B cell (primary cell): ENCODE data around the gene DISP3. TPM values are rescaled to one million over a fixed set of nuclear protein-coding genes. Genes with fewer than 3 reads are reported as not detected.

Source experiments
- ATAC-seq: fragments of 200-7000 bp; cut with Tn5 transposase; one replicate; pipeline ENCODE4 v1.10.0; 2021; ENCODE audit warnings: low read depth, mild to moderate bottlenecking, moderate number of reproducible peaks, moderate library complexity
- CTCF ChIA-PET: fragments of 350-600 bp; sonication (Branson Sonifier 250); formaldehyde crosslinking; loops from one replicate; lab custom pipeline; 2021; ENCODE audit warnings: antibody characterized with exemption, inconsistent platforms; lab: Charles Lee
- POLR2A ChIA-PET: fragments of 350-600 bp; sonication (Branson Sonifier 250); formaldehyde crosslinking; loops from one replicate; lab custom pipeline; 2021; ENCODE audit warnings: antibody characterized with exemption; lab: Charles Lee
- DNase-seq: peaks from one replicate; pipeline ENCODE4 v3.0.0; 2013
- H2AFZ ChIP-seq: 2 replicates; pipeline ENCODE4 v1.6.1; 2012; ENCODE audit warnings: mild to moderate bottlenecking, low read depth, low read length; ENCODE audit not compliant: insufficient read depth, poor library complexity, severe bottlenecking
- H3K27ac ChIP-seq, 2 donors: 1 replicate in 1 of 2; 2 replicates in 1 of 2; pipeline ENCODE4 v1.5.1; 2012 to 2013; ENCODE audit warnings: low read length in 2 of 2, mild to moderate bottlenecking in 2 of 2, moderate library complexity in 1 of 2
- H3K27me3 ChIP-seq, 4 experiments: fragments of 200-600 bp in 1 of 4; sonication (generic) in 1 of 4; replicated peaks in 1 of 4; 1 replicate in 2 of 4; 2 replicates in 2 of 4; pipeline versions ENCODE4 v1.6.1 to v1.7.0; 2013 to 2016; ENCODE audit warnings: low read length in 3 of 4, mild to moderate bottlenecking in 2 of 4, mixed read lengths in 1 of 4, moderate library complexity in 1 of 4; ENCODE audit not compliant: insufficient read depth in 4 of 4, control insufficient read depth in 3 of 4; ENCODE audit errors: control extremely low read depth in 1 of 4
- H3K36me3 ChIP-seq, 2 experiments: replicated peaks in 1 of 2; 1 replicate in 1 of 2; 2 replicates in 1 of 2; pipeline versions ENCODE4 v1.6.1 to v1.7.1; 2013; ENCODE audit warnings: low read length in 1 of 2; ENCODE audit not compliant: insufficient read depth in 2 of 2, control insufficient read depth in 1 of 2; ENCODE audit errors: control extremely low read depth in 1 of 2, extremely low read depth in 1 of 2
- H3K4me1 ChIP-seq, 2 donors: fragments of 200-600 bp in 1 of 2; sonication (generic) in 1 of 2; 1 replicate in 1 of 2; 2 replicates in 1 of 2; pipeline versions ENCODE4 v1.5.1 to v1.6.1; 2013 to 2017; ENCODE audit warnings: low read length in 2 of 2; ENCODE audit not compliant: control insufficient read depth in 2 of 2, insufficient read depth in 2 of 2
- H3K4me2 ChIP-seq: replicated peaks from 2 replicates; pipeline ENCODE3; 2012; ENCODE audit warnings: mild to moderate bottlenecking, low read depth, low read length; ENCODE audit not compliant: poor library complexity, severe bottlenecking
- H3K4me3 ChIP-seq, 5 experiments: fragments of 200-600 bp in 1 of 5; sonication (generic) in 1 of 5; 1 replicate in 3 of 5; 2 replicates in 2 of 5; pipeline versions ENCODE4 v1.5.1 to v1.7.0; 2011 to 2016; ENCODE audit warnings: low read length in 4 of 5, mild to moderate bottlenecking in 4 of 5, low read depth in 2 of 5, control low read depth in 1 of 5, moderate library complexity in 1 of 5; ENCODE audit not compliant: insufficient read depth in 1 of 5; ENCODE audit errors: control extremely low read depth in 1 of 5, extremely low read depth in 1 of 5
- H3K79me2 ChIP-seq: fragments of 200-600 bp; sonication (generic); one replicate; pipeline ENCODE4 v1.6.0; 2016; ENCODE audit warnings: low read length; ENCODE audit not compliant: control insufficient read depth, insufficient read depth
- H3K9ac ChIP-seq: fragments of 200-600 bp; sonication (generic); 2 replicates; pipeline ENCODE4 v1.6.1; 2017; ENCODE audit warnings: mild to moderate bottlenecking, low read length, moderate library complexity
- H3K9me3 ChIP-seq, 3 donors: one replicate each; pipeline versions ENCODE4 v1.6.1 to v1.7.1; 2013; ENCODE audit warnings: low read length in 2 of 3; ENCODE audit not compliant: control insufficient read depth in 2 of 3, insufficient read depth in 1 of 3; ENCODE audit errors: control extremely low read depth in 1 of 3
- H4K20me1 ChIP-seq: 2 replicates; pipeline ENCODE4 v1.6.0; 2012; ENCODE audit warnings: mild to moderate bottlenecking, low read length; ENCODE audit not compliant: insufficient read depth, control insufficient read depth, poor library complexity, severe bottlenecking
- H3K27ac Mint-ChIP-seq: one replicate; pipeline ENCODE4 v1.8.0; 2021; ENCODE audit warnings: mixed read lengths
- H3K27me3 Mint-ChIP-seq: one replicate; pipeline ENCODE4 v1.8.0; 2021; ENCODE audit warnings: mixed read lengths
- H3K4me1 Mint-ChIP-seq: one replicate; pipeline ENCODE4 v1.8.0; 2021; ENCODE audit warnings: mixed read lengths
- H3K4me3 Mint-ChIP-seq: one replicate; pipeline ENCODE4 v1.8.0; 2021; ENCODE audit warnings: mixed read lengths
- H3K9me3 Mint-ChIP-seq: one replicate; pipeline ENCODE4 v1.8.0; 2022; ENCODE audit warnings: mixed read lengths; ENCODE audit not compliant: insufficient read depth
- EZH2 ChIP-seq: IDR thresholded peaks from 2 replicates; pipeline ENCODE4 v1.6.1; 2012; ENCODE audit warnings: borderline replicate concordance, low read depth, mild to moderate bottlenecking, moderate library complexity, low read length; ENCODE audit not compliant: insufficient read depth, poor library complexity, severe bottlenecking
- WGBS: methylation state at CpG from one replicate; pipeline ENCODE4 v1.1.5; 2013; ENCODE audit warnings: missing lambda C conversion rate; ENCODE audit not compliant: insufficient coverage; 5-methylcytosine and 5-hydroxymethylcytosine counted together
- intact Hi-C: fragments of 100-400 bp; cut with micrococcal nuclease; formaldehyde crosslinking; loops from one replicate; pipeline ENCODE4 v1.10.0; 2022
- polyA plus RNA-seq: library from polyadenylated mRNA; depleted of rRNA; stranded (reverse); fragments of >200 nt; gene quantifications from 2 replicates; pipeline ENCODE4 v1.2.3, GENCODE V29; 2012
- total RNA-seq, 2 donors: library from RNA; stranded (reverse); fragments of 120-200 nt in 1 of 2; gene quantifications; 1 replicate in 1 of 2; 2 replicates in 1 of 2; pipeline versions ENCODE4 v1.2.3 to v1.2.4, GENCODE V29; 2013 to 2022
- TF ChIP-seq, protein P1 (sequence below): fragments of 200-600 bp; IDR thresholded peaks from one replicate; pipeline ENCODE4 v1.8.0; 2022; ENCODE audit warnings: antibody characterized with exemption, mild to moderate bottlenecking

DISP3 gene
- total and polyA plus RNA-seq, 2 donors (not counting 1 experiment from before 2014, with no cell fraction given) = 0.25 to 1.6 TPM

DNA sequence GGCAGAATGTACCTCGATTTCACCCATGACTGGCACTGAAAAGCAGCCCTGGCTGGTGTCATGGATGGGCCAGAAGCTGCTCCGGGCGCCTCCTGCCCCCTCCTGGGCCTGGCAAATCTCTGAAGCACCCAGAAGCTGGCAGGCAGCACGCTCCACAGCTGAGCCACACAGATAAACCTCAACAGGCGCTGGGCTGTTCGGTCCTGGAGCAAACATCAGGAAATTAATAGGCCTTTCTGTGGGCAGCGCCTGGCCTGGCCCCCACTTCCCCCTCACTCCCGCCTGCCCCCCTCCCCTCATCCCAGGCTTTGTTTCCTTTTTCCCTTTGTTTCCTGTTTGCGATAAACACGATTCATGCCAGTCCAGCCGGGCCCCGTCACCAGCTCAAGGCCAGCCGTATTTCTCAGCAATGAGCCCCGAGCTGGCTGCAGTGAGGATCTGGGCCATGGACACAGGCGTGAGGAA lies 20.1 kb upstream of the DISP3 start:
- DNase-seq (no peak), ATAC-seq (no peak)
- peaks cover 0 to 9% (median 0%) of the 10 kb centered on the region in 4 experiments for H3K27me3 ChIP-seq
- no peak overlapping the region for H3K27ac Mint-ChIP-seq
- H3K9me3 ChIP-seq = no peaks in the 10 kb centered on the region
- no peak overlapping the region for H2AFZ ChIP-seq
- H4K20me1 ChIP-seq = no peaks in the 10 kb centered on the region
- ChIA-PET CTCF (no interaction called here), POLR2A (no interaction called here)
- no peak overlapping the region for H3K4me3 Mint-ChIP-seq
- H3K4me2 ChIP-seq = no peak overlapping the region
- TF ChIP-seq, protein P1, sequence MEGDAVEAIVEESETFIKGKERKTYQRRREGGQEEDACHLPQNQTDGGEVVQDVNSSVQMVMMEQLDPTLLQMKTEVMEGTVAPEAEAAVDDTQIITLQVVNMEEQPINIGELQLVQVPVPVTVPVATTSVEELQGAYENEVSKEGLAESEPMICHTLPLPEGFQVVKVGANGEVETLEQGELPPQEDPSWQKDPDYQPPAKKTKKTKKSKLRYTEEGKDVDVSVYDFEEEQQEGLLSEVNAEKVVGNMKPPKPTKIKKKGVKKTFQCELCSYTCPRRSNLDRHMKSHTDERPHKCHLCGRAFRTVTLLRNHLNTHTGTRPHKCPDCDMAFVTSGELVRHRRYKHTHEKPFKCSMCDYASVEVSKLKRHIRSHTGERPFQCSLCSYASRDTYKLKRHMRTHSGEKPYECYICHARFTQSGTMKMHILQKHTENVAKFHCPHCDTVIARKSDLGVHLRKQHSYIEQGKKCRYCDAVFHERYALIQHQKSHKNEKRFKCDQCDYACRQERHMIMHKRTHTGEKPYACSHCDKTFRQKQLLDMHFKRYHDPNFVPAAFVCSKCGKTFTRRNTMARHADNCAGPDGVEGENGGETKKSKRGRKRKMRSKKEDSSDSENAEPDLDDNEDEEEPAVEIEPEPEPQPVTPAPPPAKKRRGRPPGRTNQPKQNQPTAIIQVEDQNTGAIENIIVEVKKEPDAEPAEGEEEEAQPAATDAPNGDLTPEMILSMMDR = no peak
- TF ChIP-seq EZH2 = no peak
- intact Hi-C loops = no loop called here
- no peaks in the 10 kb centered on the region for H3K79me2 ChIP-seq
- H3K36me3 ChIP-seq = no peaks in the 10 kb centered on the region
- WGBS = 41% methylated on average over 13 of the region's 15 CpGs
- H3K4me1 Mint-ChIP-seq = no peaks in the 10 kb centered on the region
- H3K4me1 ChIP-seq = no peaks in the 10 kb centered on the region
- H3K9ac ChIP-seq = no peak overlapping the region
- H3K4me3 ChIP-seq = no peak overlapping the region
- no peak overlapping the region for H3K27ac ChIP-seq
- H3K27me3 Mint-ChIP-seq = peaks cover 47% of the 10 kb centered on the region
- no peaks in the 10 kb centered on the region for H3K9me3 Mint-ChIP-seq

DNA sequence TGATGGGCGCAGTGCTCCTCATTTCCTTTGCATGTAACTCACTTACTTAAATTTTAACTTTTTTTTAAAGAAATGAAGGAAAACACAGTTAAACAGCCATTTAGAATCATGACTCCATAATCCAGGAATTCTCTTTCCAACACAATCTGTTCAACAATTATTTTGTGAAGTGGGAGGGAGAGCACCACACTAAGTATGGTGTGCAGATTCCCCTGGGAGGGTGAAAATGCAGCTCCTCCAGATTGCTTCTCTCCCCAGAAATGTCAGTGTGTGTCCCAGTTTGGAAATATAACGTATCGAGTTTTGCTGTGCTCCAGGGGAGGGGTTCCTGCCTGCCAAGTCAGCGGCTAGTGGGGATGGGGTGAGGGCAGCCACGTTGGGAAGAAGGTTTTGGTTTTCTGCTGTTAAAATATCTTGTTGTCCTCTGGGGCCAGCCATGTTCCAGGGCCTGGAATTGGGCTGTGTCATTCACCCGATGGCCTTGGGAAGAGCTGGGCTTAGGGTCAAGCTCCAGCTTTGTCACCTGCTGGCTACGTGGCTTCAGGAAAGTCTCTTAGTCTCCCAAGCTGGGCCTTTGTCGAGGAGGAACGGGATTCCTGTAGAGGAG lies 17.3 kb upstream of the DISP3 start:
- H2AFZ ChIP-seq = no peak overlapping the region
- peaks cover 45% of the 10 kb centered on the region for H3K27me3 Mint-ChIP-seq
- no peaks in the 10 kb centered on the region for H3K36me3 ChIP-seq
- H3K79me2 ChIP-seq = no peaks in the 10 kb centered on the region
- no peaks in the 10 kb centered on the region for H3K4me1 Mint-ChIP-seq
- no peaks in the 10 kb centered on the region for H3K4me1 ChIP-seq
- H3K4me3 ChIP-seq = no peak overlapping the region
- no peak for ATAC-seq
- no peak overlapping the region for H3K4me3 Mint-ChIP-seq
- ChIA-PET POLR2A (no interaction called here), CTCF (no interaction called here)
- TF ChIP-seq, protein P1 = no peak
- TF ChIP-seq EZH2 = no peak
- WGBS = 69% methylated on average over 8 of the region's 9 CpGs
- H3K27me3 ChIP-seq = peaks cover 0 to 14% (median 2%) of the 10 kb centered on the region in 4 experiments
- H3K27ac ChIP-seq = no peak overlapping the region
- DNase-seq = no peak
- intact Hi-C loops = no loop called here
- H4K20me1 ChIP-seq = no peaks in the 10 kb centered on the region
- H3K27ac Mint-ChIP-seq = no peak overlapping the region
- no peak overlapping the region for H3K9ac ChIP-seq
- no peaks in the 10 kb centered on the region for H3K9me3 ChIP-seq
- H3K9me3 Mint-ChIP-seq = no peaks in the 10 kb centered on the region
- H3K4me2 ChIP-seq = no peak overlapping the region
